Chondrocyte (in vitro differentiated cells): ENCODE data around the gene COL24A1. TPM values are rescaled to one million over a fixed set of nuclear protein-coding genes. Genes with fewer than 3 reads are reported as not detected.

ENCODE experiments used
- DNase-seq: peaks from one replicate; pipeline ENCODE4 v3.0.0; 2021; ENCODE audit warnings: mixed read lengths, low spot score
- H3K27ac Mint-ChIP-seq: one replicate; pipeline ENCODE4 v1.8.0; 2021; ENCODE audit warnings: mild to moderate bottlenecking, moderate library complexity, mixed read lengths; ENCODE audit not compliant: unreplicated experiment
- H3K27me3 Mint-ChIP-seq: 2 replicates; pipeline ENCODE4 v1.8.0; 2021; ENCODE audit warnings: low read depth, mixed read lengths
- H3K36me3 Mint-ChIP-seq: 2 replicates; pipeline ENCODE4 v1.8.0; 2021; ENCODE audit warnings: low read depth, mixed read lengths
- H3K4me1 Mint-ChIP-seq: 2 replicates; pipeline ENCODE4 v1.8.0; 2021; ENCODE audit warnings: low read depth, mild to moderate bottlenecking, mixed read lengths
- H3K4me3 Mint-ChIP-seq: one replicate; pipeline ENCODE4 v1.8.0; 2021; ENCODE audit warnings: mild to moderate bottlenecking, moderate library complexity, mixed read lengths; ENCODE audit not compliant: unreplicated experiment
- H3K9me3 Mint-ChIP-seq: 2 replicates; pipeline ENCODE4 v1.8.0; 2021; ENCODE audit warnings: low read depth, mixed read lengths
- total RNA-seq: library from RNA; stranded (reverse); gene quantifications from 3 replicates; pipeline ENCODE4 v1.2.1, GENCODE V29; 2021
- TF ChIP-seq, protein P1 (sequence below): fragments of 200-600 bp; sonication (generic); IDR thresholded peaks from 2 replicates; pipeline ENCODE4 v1.5.0; 2021; ENCODE audit warnings: antibody characterized with exemption, mild to moderate bottlenecking, moderate library complexity

Gene COL24A1
- total RNA-seq, 1 donor from 2014 or later = 0.30 TPM

- Mint-ChIP-seq H3K27me3 (peaks cover 2% of the 10 kb centered on the region), H3K4me1 (no peaks in the 10 kb centered on the region), H3K36me3 (peaks cover 4% of the 10 kb centered on the region), H3K27ac (no peak overlapping the region), H3K4me3 (no peak overlapping the region), H3K9me3 (peaks cover 16% of the 10 kb centered on the region)
- no peak for DNase-seq
- TF ChIP-seq, protein P1, sequence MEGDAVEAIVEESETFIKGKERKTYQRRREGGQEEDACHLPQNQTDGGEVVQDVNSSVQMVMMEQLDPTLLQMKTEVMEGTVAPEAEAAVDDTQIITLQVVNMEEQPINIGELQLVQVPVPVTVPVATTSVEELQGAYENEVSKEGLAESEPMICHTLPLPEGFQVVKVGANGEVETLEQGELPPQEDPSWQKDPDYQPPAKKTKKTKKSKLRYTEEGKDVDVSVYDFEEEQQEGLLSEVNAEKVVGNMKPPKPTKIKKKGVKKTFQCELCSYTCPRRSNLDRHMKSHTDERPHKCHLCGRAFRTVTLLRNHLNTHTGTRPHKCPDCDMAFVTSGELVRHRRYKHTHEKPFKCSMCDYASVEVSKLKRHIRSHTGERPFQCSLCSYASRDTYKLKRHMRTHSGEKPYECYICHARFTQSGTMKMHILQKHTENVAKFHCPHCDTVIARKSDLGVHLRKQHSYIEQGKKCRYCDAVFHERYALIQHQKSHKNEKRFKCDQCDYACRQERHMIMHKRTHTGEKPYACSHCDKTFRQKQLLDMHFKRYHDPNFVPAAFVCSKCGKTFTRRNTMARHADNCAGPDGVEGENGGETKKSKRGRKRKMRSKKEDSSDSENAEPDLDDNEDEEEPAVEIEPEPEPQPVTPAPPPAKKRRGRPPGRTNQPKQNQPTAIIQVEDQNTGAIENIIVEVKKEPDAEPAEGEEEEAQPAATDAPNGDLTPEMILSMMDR = no peak
Observed at GRCh38 chr1:85830837-85831236, 325.7 kb downstream of the COL24A1 start.

- TF ChIP-seq, protein P1 = no peak
- no peaks in the 10 kb centered on the region for H3K36me3 Mint-ChIP-seq
- H3K4me3 Mint-ChIP-seq = no peak overlapping the region
- H3K9me3 Mint-ChIP-seq = peaks cover 5% of the 10 kb centered on the region
- no peak for DNase-seq
- no peaks in the 10 kb centered on the region for H3K4me1 Mint-ChIP-seq
- no peak overlapping the region for H3K27ac Mint-ChIP-seq
- H3K27me3 Mint-ChIP-seq = no peaks in the 10 kb centered on the region
Observed at GRCh38 chr1:85824066-85824840, 332.3 kb downstream of the COL24A1 start.

DNA sequence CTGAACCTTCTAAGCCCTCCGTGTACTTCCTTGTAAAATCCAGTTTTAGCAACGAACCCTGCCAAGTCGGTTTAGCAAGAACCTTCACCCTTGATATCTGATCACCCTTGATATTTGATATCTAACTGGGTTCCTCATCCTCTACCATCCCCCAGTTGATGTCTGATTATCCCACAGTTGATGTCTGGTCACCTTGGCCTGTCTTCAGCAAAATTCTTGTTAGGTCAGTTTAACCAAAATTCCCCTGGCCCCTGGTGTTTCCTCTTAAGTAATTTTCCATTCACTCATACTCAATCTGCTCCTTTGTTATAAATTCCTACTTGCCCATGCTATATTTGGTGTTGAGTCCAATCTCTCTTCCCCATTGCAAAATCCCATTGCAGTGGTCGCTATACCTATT is 333.9 kb downstream of the COL24A1 start:
- TF ChIP-seq, protein P1 = no peak
- Mint-ChIP-seq H3K4me3 (no peak overlapping the region), H3K9me3 (peaks cover 2% of the 10 kb centered on the region), H3K36me3 (no peaks in the 10 kb centered on the region), H3K27me3 (no peaks in the 10 kb centered on the region), H3K4me1 (peaks cover 10% of the 10 kb centered on the region), H3K27ac (no peak overlapping the region)
- no peak for DNase-seq

DNA sequence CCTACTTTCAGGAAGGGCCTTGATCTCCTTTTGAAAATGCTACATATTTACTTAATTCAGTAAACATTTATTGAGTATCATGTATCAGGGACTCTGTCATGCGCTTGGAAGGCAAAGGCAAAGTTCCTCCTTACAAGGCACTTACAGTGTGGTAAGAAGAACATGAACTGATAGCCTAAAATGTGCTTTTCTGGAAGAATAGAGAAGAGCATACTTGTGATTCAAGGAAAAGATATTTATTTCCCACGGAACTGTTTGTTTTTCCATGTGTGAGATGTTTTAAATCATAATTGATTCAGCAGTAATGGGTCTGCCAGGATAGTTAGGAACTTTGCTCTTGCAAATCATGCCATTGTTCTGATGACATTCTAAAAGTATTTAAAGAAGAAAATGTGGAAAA is 338.2 kb downstream of the COL24A1 start:
- DNase-seq = no peak
- no peaks in the 10 kb centered on the region for H3K27me3 Mint-ChIP-seq
- TF ChIP-seq, protein P1 = no peak
- H3K27ac Mint-ChIP-seq = no peak overlapping the region
- H3K36me3 Mint-ChIP-seq = no peaks in the 10 kb centered on the region
- H3K4me3 Mint-ChIP-seq = no peak overlapping the region
- peaks cover 10% of the 10 kb centered on the region for H3K4me1 Mint-ChIP-seq
- H3K9me3 Mint-ChIP-seq = no peaks in the 10 kb centered on the region

DNA sequence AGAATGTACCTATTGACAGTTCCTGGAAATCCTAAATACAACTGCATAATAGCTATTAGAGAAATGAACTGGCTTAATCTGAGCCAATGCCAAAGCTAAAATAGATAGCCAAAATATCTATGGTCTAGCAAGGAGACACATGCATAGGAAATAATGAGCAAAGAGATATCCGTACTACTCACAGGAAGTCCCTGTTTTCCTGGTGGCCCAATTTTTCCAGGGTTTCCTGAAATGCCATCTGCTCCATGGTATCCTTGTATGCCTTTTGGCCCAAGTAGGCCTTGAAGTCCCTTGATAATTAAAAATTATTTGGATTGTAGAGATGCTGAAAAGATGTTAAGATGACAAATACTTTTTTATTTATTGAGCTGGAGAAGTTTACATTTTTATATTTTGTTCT is 340.0 kb downstream of the COL24A1 start:
- Mint-ChIP-seq H3K9me3 (no peaks in the 10 kb centered on the region), H3K4me1 (peaks cover 10% of the 10 kb centered on the region), H3K36me3 (no peaks in the 10 kb centered on the region), H3K27ac (no peak overlapping the region), H3K27me3 (no peaks in the 10 kb centered on the region), H3K4me3 (no peak overlapping the region)
- TF ChIP-seq, protein P1 = no peak
- no peak for DNase-seq
